Stimulated activated memory B cell treated with anti-CD40 and anti-IgM and Interleukin-4, amounts not matched to agents 10 μg/mL and 1 μg/mL and 100 μg/mL, for 72 hours (primary cell): ENCODE results near the gene COL1A2.

ENCODE experiments used
- ATAC-seq: fragments of 150-1000 bp; cut with Tn5 transposase; 2 replicates; pipeline ENCODE4 v1.10.0; 2021
- H3K27ac Mint-ChIP-seq: one replicate; pipeline ENCODE4 v1.8.0; 2022; ENCODE audit warnings: mild to moderate bottlenecking, mixed read lengths
- H3K27me3 Mint-ChIP-seq: one replicate; pipeline ENCODE4 v1.8.0; 2022; ENCODE audit warnings: mixed read lengths
- H3K36me3 Mint-ChIP-seq: one replicate; pipeline ENCODE4 v1.8.0; 2022; ENCODE audit warnings: mixed read lengths
- H3K4me1 Mint-ChIP-seq: one replicate; pipeline ENCODE4 v1.8.0; 2022; ENCODE audit warnings: mixed read lengths
- H3K4me3 Mint-ChIP-seq: one replicate; pipeline ENCODE4 v1.8.0; 2022; ENCODE audit warnings: mild to moderate bottlenecking, moderate library complexity, mixed read lengths
- H3K9me3 Mint-ChIP-seq: one replicate; pipeline ENCODE4 v1.8.0; 2022; ENCODE audit warnings: mixed read lengths

COL1A2 gene

DNA sequence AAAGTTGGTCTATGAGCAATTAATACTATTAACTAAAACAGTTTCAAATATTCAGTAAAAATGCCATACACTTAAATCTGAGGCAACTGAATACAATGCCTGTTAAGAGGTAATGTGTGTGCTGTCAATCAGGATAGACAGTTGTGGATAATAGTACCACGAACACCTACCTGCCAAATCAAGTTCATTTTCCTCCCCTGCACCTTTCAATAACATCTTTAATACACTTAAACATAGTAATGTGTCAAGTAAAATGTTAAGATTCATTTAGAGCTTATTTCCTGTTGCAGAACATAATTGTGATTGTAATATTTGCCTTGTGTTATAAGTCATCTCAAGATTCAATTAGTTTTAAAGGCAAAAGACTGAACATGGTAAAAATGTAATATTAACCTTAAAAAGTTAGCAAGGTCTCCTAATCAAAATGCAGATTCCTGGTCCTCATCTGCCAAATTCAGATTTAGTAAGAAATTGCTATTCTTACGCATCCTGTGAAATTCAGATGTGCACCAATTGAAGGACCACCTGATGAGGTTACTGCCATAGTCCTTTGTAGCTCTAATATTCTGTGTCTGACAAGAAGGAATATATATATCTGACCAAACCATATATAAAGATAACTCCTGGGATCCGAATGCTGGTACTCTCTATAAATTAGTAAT, 37.1 kb downstream of the COL1A2 start:
- H3K36me3 Mint-ChIP-seq: no peaks in the 10 kb centered on the region
- H3K9me3 Mint-ChIP-seq: no peaks in the 10 kb centered on the region
- ATAC-seq: no peak
- H3K4me1 Mint-ChIP-seq: no peaks in the 10 kb centered on the region
- H3K27me3 Mint-ChIP-seq: peaks cover 16% of the 10 kb centered on the region
- H3K4me3 Mint-ChIP-seq: no peak overlapping the region
- no peak overlapping the region for H3K27ac Mint-ChIP-seq

DNA sequence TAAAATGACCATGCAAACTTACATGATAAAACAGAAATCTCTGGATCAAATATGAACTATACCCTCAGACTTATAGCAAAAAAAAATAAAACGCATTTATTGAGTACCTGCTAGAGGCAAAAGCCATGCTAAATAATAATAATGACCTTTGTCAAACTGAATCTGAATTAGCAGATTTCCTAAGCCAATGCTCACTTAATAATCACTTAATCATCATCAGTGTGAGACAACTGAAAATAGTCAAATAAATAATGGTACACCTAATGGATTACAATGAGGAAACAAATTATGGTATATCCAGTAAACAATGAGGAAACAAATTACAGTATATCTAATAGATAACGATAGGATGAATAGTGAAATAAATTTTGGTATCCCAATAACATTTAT, 37.6 kb downstream of the COL1A2 start:
- H3K27me3 Mint-ChIP-seq: peaks cover 19% of the 10 kb centered on the region

DNA sequence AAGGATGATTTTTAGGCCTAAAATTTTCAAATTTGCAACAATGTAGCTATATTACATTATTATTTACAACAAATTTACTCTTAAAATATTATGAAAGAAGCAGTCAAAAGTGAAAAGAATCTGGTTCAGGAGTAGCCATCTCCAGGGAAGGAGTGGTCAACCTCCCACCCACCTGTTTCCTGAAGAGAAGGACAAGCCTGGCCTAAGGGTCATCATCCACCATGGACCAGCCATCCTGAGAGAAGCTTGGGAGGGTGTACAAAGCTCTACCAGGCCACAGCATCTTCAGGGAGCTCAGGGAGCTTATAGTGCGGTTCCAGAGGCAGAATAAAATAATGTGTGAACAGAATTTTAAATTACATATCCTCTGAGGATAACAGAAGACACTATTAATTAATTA, 38.1 kb downstream of the COL1A2 start:
- no peak overlapping the region for H3K27ac Mint-ChIP-seq
- peaks cover 19% of the 10 kb centered on the region for H3K27me3 Mint-ChIP-seq
- H3K9me3 Mint-ChIP-seq: no peaks in the 10 kb centered on the region
- H3K36me3 Mint-ChIP-seq: no peaks in the 10 kb centered on the region
- ATAC-seq: no peak
- no peak overlapping the region for H3K4me3 Mint-ChIP-seq
- no peaks in the 10 kb centered on the region for H3K4me1 Mint-ChIP-seq

More for the DNA sequence above, 37.6 kb downstream of the COL1A2 start:
- no peak for ATAC-seq
- Mint-ChIP-seq H3K27ac (no peak overlapping the region), H3K36me3 (no peaks in the 10 kb centered on the region), H3K9me3 (no peaks in the 10 kb centered on the region), H3K4me1 (no peaks in the 10 kb centered on the region), H3K4me3 (no peak overlapping the region)

GRCh38 chr7:94433224-94433623, 38.5 kb downstream of the COL1A2 start:
- no peak overlapping the region for H3K27ac Mint-ChIP-seq
- H3K27me3 Mint-ChIP-seq: peaks cover 19% of the 10 kb centered on the region
- no peaks in the 10 kb centered on the region for H3K9me3 Mint-ChIP-seq
- no peaks in the 10 kb centered on the region for H3K4me1 Mint-ChIP-seq
- no peaks in the 10 kb centered on the region for H3K36me3 Mint-ChIP-seq
- no peak overlapping the region for H3K4me3 Mint-ChIP-seq
- no peak for ATAC-seq

- Mint-ChIP-seq H3K36me3 (no peaks in the 10 kb centered on the region), H3K27me3 (peaks cover 19% of the 10 kb centered on the region), H3K9me3 (no peaks in the 10 kb centered on the region), H3K27ac (no peak overlapping the region), H3K4me3 (no peak overlapping the region), H3K4me1 (no peaks in the 10 kb centered on the region)
- no peak for ATAC-seq
Observed at GRCh38 chr7:94434042-94434441, 39.3 kb downstream of the COL1A2 start.

DNA sequence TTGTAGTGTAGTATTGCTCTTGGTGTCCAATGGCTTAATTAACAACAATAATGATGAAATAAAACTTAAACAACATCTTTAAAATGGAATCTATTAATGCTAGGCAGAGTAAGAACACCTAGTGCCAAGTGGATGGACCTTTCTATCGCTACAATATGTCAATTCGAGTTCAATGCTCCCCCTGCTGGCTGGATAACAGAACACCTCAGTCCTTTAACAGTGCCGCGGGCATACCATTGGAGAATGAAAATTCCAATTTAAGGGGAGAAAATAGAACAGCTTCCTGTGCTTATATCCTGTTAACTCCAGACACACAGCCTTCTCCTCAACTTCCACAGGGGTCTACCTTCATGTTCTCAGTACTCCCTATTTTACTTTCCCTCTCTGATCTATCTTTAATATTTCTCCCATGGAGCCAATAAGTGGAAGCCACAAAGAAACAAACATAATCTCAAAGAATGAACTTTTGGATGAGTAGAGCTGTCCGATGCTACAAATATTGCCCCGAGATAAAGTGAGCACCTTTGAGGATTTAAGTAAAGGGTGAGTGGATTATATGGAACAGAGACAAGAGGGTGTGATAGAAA, 41.4 kb downstream of the COL1A2 start:
- no peak overlapping the region for H3K27ac Mint-ChIP-seq
- H3K4me3 Mint-ChIP-seq: no peak overlapping the region
- no peaks in the 10 kb centered on the region for H3K4me1 Mint-ChIP-seq
- H3K9me3 Mint-ChIP-seq: no peaks in the 10 kb centered on the region
- no peak for ATAC-seq
- H3K36me3 Mint-ChIP-seq: no peaks in the 10 kb centered on the region
- H3K27me3 Mint-ChIP-seq: peaks cover 19% of the 10 kb centered on the region

- H3K4me1 Mint-ChIP-seq: no peaks in the 10 kb centered on the region
- peaks cover 19% of the 10 kb centered on the region for H3K27me3 Mint-ChIP-seq
- no peak overlapping the region for H3K4me3 Mint-ChIP-seq
- no peak for ATAC-seq
- H3K36me3 Mint-ChIP-seq: no peaks in the 10 kb centered on the region
- H3K9me3 Mint-ChIP-seq: no peaks in the 10 kb centered on the region
- no peak overlapping the region for H3K27ac Mint-ChIP-seq
Observed at GRCh38 chr7:94436700-94437099, 42.0 kb downstream of the COL1A2 start.

DNA sequence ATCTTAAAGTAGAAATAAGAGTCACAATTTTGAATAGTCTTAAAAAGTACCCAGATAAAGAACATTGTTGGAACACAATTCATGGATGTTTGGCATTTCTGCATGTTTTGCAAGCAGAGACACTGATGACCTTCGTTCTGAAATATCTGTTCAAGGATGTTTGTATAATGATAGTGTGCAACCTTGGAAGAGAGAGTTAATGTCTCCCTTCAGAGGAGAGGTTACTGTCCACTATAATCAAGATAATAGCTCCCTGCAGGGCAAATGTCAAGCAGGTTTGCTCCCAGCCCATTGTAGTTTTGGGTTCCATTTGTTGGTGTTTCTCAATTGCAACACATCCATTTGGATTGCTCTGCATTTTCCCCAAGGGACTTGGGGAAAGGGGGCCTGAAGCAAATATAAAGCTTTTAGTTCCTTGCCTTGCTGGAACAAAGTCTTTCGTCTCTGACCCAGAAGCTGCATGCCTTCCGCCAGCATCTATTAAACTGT, 45.2 kb downstream of the COL1A2 start:
- Mint-ChIP-seq H3K4me3 (no peak overlapping the region), H3K27me3 (peaks cover 19% of the 10 kb centered on the region), H3K9me3 (no peaks in the 10 kb centered on the region), H3K4me1 (no peaks in the 10 kb centered on the region), H3K36me3 (no peaks in the 10 kb centered on the region), H3K27ac (no peak overlapping the region)
- no peak for ATAC-seq

- no peak overlapping the region for H3K27ac Mint-ChIP-seq
- H3K9me3 Mint-ChIP-seq: no peaks in the 10 kb centered on the region
- H3K4me3 Mint-ChIP-seq: no peak overlapping the region
- peaks cover 13% of the 10 kb centered on the region for H3K27me3 Mint-ChIP-seq
- no peaks in the 10 kb centered on the region for H3K4me1 Mint-ChIP-seq
- no peak for ATAC-seq
- no peaks in the 10 kb centered on the region for H3K36me3 Mint-ChIP-seq
Observed at GRCh38 chr7:94440451-94441039, 45.9 kb downstream of the COL1A2 start.

- Mint-ChIP-seq H3K4me3 (no peak overlapping the region), H3K9me3 (no peaks in the 10 kb centered on the region), H3K27ac (no peak overlapping the region), H3K27me3 (peaks cover 9% of the 10 kb centered on the region), H3K36me3 (no peaks in the 10 kb centered on the region), H3K4me1 (no peaks in the 10 kb centered on the region)
- no peak for ATAC-seq
Observed at GRCh38 chr7:94441138-94441537, 46.4 kb downstream of the COL1A2 start.

GRCh38 chr7:94442639-94443038, 47.9 kb downstream of the COL1A2 start:
- ATAC-seq: no peak
- no peaks in the 10 kb centered on the region for H3K36me3 Mint-ChIP-seq
- no peak overlapping the region for H3K27ac Mint-ChIP-seq
- H3K27me3 Mint-ChIP-seq: no peaks in the 10 kb centered on the region
- no peaks in the 10 kb centered on the region for H3K9me3 Mint-ChIP-seq
- no peaks in the 10 kb centered on the region for H3K4me1 Mint-ChIP-seq
- no peak overlapping the region for H3K4me3 Mint-ChIP-seq

- no peak for ATAC-seq
- no peaks in the 10 kb centered on the region for H3K36me3 Mint-ChIP-seq
- H3K4me1 Mint-ChIP-seq: no peaks in the 10 kb centered on the region
- H3K27me3 Mint-ChIP-seq: no peaks in the 10 kb centered on the region
- H3K27ac Mint-ChIP-seq: no peak overlapping the region
- no peaks in the 10 kb centered on the region for H3K9me3 Mint-ChIP-seq
- H3K4me3 Mint-ChIP-seq: no peak overlapping the region
Observed at GRCh38 chr7:94444813-94445212, 50.1 kb downstream of the COL1A2 start.

DNA sequence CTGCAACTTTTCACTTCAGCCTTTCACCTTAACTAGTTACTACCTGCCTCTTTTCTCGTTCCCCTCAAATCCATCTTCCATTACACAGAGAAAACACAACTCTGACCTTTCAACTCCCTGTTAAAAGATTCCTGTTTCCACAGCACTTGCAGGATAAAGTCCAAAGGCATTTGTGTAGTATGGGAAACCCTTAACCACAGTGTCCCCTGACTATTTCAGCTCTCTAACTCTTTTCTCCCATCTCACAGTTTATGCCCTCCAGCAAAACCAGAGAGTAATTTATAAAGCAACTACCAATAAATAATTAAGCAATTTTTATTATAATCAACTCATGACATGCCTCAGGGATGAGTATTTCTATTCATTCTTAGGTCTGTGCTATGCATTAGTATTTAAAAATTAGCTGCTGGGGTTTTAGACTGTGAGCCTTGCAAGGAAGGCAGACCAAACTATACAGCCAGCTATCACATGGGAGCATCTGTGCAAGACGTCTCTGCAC, 51.0 kb downstream of the COL1A2 start:
- Mint-ChIP-seq H3K4me1 (no peaks in the 10 kb centered on the region), H3K27ac (no peak overlapping the region), H3K9me3 (no peaks in the 10 kb centered on the region), H3K36me3 (no peaks in the 10 kb centered on the region), H3K27me3 (no peaks in the 10 kb centered on the region), H3K4me3 (no peak overlapping the region)
- ATAC-seq: no peak

- Mint-ChIP-seq H3K27me3 (no peaks in the 10 kb centered on the region), H3K36me3 (no peaks in the 10 kb centered on the region), H3K9me3 (no peaks in the 10 kb centered on the region), H3K4me1 (no peaks in the 10 kb centered on the region), H3K4me3 (no peak overlapping the region), H3K27ac (no peak overlapping the region)
- ATAC-seq: no peak
Observed at GRCh38 chr7:94446308-94446707, 51.6 kb downstream of the COL1A2 start.

GRCh38 chr7:94449151-94449725, 54.5 kb downstream of the COL1A2 start:
- Mint-ChIP-seq H3K4me3 (no peak overlapping the region), H3K27me3 (no peaks in the 10 kb centered on the region), H3K27ac (no peak overlapping the region), H3K36me3 (no peaks in the 10 kb centered on the region), H3K9me3 (no peaks in the 10 kb centered on the region), H3K4me1 (no peaks in the 10 kb centered on the region)
- ATAC-seq: no peak
